Glomerular visceral epithelial cell (primary cell): ENCODE measurements around the gene MAP3K21.
A peak's percentile ranks its signal among the peaks of the same experiment; 100 is the strongest.

Source experiments
- DNase-seq: peaks from one replicate; pipeline ENCODE4 v3.0.0-alpha.2; 2016; ENCODE audit errors: extremely low spot score

MAP3K21 gene

DNA sequence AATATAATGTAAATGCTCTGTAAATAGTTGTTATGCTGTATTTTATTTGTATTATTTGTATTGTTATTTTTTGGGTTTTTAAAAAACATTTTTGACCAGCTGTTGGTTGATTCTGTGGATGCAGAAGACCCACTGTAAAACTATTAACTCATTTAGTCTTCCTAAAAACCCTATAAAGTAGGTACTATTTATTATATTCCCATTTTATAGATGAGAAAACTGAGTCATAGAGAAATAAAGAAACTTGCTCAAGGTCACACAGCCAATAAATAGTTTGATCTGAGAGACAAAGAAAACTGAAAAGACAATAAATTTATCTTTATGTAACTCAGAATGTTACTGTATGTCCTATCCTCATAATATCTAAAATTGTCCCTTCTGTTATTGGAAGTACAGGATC is 1.2 kb upstream of the MAP3K21 start:
- DNase-seq, result no peak

DNA sequence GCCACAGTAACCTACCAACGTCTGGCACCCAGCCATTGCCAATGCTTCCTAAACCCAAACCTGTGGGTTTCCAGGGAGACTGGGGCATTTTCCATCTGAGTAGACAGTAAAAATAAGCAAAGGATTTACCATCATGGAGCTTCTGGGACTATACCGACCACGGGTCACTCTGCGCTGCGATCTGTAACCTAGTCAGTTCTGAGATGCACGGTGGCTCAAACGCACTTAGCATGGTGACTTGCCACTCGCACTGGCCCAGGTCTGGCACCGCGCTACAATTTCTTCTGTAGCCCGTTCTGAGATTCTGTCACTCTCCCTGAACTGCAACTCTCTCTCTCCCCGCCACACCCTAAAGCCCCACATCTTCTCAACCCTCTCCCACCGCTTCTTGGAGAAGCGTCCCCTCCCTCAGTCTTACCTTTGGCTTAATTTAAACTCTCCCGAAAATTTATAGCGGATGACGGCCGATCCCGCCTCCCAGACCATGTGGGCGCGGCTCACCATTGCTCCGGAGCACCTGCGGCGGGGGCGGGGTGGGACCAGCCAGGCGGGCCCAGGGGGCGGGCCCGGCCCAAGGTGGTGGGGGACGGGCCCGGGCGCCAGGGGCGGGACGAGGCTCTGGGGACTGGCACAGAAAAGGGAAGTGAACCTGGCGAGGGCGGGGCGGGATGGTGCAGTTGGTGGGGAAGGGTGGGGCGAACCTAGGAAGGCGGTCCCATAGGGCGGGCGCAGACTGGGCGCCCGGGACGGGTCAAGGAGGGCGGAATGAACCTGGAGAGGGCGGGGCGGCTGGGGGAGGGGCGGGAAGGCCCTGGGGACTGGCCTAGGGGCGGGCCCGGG is 493 bp upstream of the MAP3K21 start:
- peak; percentile 98 for DNase-seq

GRCh38 chr1:233328142-233328921 is 808 bp downstream of the MAP3K21 start:
- peak; percentile 38 for DNase-seq

DNA sequence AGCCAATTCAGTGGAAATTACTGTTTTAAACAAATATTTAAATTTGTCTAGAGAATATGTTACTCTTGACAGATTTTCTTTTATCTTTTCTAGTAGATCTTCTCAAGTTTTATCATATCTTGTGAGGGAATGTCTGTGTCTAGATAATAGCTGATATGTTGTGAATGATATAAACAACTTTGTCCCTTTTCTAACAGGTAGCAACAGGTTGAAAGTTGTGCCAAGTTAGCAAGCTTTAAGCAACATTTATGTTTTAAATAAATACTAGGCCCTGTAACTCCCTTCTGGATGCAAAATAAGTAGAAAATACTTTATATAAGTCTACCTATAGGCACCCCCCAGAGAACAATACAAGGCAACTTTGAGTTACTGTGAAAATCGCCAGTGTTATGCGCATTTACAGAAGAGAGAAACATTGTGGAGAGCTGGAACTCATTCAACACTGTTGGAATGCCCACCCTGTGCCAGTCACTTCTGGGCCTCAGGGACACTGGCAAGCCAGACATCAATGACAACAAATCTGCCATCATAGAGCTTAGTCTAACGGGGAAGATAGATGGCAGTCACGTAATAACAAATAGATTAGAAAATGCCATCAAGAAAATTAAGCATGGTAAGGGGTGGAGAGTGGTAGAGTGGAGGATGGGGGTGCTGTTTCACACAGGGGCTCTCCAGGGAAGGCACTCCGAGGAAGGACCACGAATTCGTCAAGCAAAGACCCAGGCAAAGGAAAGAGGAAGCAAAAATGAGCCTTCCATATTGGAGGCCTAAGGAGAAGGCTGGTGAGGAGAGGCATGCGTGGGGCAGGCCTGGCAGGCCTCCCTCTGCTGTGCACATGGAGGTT is 4.4 kb downstream of the MAP3K21 start:
- DNase-seq, result no peak

DNA sequence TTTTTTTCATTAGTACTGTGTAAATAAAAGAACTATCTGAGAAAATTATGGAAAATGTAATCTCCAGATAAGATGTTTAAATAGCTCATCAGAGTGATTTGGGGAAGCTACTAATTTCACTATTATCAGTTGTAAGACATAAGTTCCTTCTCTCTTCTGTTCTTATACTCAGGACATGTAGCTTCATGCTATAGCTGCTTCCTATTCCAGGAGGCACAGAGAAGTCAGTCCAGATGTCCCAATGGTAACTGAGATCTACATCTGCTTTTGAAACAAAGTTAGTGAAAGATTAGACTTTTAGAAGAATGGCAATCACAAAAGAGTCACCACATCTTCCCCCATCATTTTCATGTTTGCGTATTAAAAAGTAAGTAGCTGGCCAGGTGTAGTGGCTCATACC is 5.6 kb downstream of the MAP3K21 start:
- no peak for DNase-seq

DNA sequence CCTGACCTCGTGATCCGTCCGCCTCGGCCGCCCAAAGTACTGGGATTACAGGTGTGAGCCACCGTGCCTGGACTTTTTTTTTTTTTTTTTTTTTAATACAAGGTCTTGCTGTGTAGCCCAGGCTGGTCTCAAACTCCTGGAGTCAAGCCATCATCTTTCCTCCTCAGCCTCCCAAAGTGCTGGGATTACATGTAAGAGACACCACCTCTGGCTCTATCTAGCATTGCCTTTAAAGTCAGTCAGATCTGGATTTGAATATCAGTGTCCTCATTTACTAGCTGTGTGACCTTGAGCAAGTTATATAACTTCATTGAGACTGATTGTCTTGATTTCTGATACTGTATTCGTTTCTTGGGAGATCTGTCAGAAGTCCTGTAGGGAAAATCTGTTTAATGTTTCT is 6.6 kb downstream of the MAP3K21 start:
- DNase-seq, result no peak

- no peak for DNase-seq
Measured at GRCh38 chr1:233336554-233337456, 9.3 kb downstream of the MAP3K21 start.

GRCh38 chr1:233337505-233337904 is 10.0 kb downstream of the MAP3K21 start:
- DNase-seq, result no peak

GRCh38 chr1:233338102-233338501 is 10.6 kb downstream of the MAP3K21 start:
- DNase-seq, result no peak

GRCh38 chr1:233340031-233340555 is 12.6 kb downstream of the MAP3K21 start:
- DNase-seq, result no peak

GRCh38 chr1:233340966-233341516 is 13.5 kb downstream of the MAP3K21 start:
- no peak for DNase-seq

DNA sequence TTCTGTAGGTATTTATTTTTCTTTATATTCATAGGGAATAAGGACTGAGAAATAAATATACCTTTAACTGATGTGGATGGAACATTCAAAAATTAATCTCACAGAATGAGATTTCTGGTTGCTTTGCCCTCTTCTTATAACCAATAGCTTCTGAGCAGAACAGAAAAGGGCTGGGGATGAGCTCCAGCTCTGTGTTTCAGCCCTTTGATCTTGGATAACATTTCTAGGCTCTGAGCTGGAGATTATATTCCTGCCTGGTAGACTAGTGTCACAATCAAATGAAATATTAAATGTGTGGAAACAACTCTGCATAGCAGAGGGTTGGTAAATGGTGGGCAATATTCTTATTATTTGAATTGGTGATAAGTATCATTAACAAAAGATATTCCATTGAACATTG is 14.6 kb downstream of the MAP3K21 start:
- no peak for DNase-seq

- peak; percentile 8 for DNase-seq
Measured at GRCh38 chr1:233343262-233343661, 15.7 kb downstream of the MAP3K21 start.

DNA sequence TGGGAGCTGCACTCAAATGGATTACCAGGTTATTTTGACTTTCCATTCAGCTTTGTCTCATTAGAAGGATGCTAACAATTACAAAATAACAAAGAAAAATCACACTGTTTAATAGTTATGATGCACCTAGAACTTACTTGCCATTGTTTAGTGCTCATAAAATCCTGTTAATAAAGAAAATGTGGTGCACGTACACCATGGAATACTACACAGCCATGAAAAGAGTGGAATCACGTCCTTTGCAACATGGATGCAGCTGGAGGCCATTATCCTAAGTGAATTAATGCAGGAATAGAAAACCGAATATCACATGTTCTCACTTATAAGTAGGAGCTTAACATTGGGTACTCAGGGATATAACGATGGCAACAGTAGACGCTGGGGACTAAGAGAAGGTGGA is 19.8 kb downstream of the MAP3K21 start:
- no peak for DNase-seq

DNA sequence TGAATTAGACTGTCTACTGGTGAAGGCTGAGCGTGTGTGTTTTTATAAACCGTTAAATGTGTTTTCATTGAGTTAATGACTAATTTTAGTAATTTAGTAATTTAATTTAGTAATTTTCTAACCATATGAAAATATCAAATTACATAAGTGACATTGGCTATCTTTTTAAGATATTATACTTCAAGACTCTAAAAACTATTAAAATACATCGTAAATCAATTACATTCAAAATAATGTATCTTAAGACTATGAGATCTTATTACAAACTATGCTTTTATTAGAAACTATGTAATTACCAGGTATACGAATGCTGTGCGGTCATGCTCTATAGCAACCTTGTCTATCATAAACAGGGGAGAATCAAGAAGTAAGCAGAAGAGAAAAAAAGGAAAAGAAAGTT is 21.6 kb downstream of the MAP3K21 start:
- no peak for DNase-seq

GRCh38 chr1:233354983-233355382 is 27.5 kb downstream of the MAP3K21 start:
- no peak for DNase-seq

- DNase-seq, result no peak
Measured at GRCh38 chr1:233355841-233356704, 28.5 kb downstream of the MAP3K21 start.

DNA sequence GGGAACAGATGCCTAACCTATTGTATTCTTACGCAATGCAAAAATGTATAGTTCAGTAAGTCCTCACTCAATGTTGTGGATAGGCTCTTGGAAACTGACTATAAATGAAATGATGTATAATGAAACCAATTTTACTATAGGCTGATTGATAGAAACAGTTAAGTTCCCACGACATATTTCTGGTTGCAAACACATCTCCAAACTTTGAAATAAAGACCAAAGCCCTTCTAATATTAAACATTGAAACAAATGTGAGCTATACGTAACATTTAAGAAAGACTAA is 29.1 kb downstream of the MAP3K21 start:
- no peak for DNase-seq

DNA sequence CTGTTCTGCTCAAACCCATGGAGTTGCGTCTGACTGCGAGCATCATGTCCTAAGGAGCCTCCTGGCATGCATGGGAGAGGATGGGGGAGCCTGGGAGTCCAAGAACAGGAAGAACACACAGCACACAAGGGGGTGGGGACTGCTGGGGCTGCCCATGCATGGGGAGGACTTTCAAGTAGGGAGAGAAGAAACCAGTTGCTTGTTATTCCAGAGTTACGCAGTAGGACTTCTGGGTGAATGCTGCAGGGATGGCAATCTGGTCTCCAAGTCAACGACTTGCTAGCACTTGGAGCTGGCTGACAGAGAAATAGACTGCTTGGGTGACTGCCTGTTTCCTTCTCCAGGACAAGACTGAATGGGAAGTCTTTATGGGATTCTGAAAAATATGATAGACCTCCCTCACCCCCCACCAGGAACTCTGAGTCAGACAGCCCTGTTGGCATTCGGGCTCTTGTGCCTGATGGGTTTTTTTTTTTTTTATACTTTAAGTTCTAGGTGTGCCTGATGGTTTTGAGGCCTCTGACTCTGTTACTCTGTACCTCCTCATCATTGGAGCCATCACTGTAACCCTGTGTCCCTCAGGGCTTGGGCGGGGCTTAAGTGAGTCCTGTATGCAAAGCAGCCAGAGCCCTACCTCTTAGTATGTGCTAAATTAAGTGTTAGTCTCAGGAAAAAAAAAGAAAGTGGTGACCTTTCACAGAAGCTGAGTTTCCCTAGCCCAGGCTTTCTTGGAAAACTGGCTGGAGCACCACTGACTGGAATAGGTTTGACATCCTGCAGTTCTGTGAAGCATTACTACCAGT is 30.3 kb downstream of the MAP3K21 start:
- DNase-seq, result peak; percentile 65
